Bronchial epithelial cell (primary cell): ENCODE data around the gene TRAIP. TPM values are rescaled to one million over a fixed set of nuclear protein-coding genes. Genes with fewer than 3 reads are reported as not detected.

ENCODE experiments used
- DNase-seq: peaks from one replicate; pipeline ENCODE4 v3.0.0-alpha.2; 2010; ENCODE audit warnings: low read depth
- FAIRE-seq: peaks from 2 replicates; lab custom pipeline; 2011; peaks lifted over from hg19 to GRCh38; lab: Jason Lieb, UNC
- H3K27me3 ChIP-seq: 2 replicates; pipeline ENCODE4 v1.5.1; 2011; ENCODE audit warnings: low read length; ENCODE audit not compliant: control insufficient read depth, insufficient read depth
- H3K36me3 ChIP-seq: 2 replicates; pipeline ENCODE4 v1.5.1; 2011; ENCODE audit warnings: low read length; ENCODE audit not compliant: control insufficient read depth, insufficient read depth
- H3K4me3 ChIP-seq: 2 replicates; pipeline ENCODE4 v1.5.1; 2011; ENCODE audit warnings: mild to moderate bottlenecking, low read depth, low read length, control low read depth
- CTCF ChIP-seq: IDR thresholded peaks from 2 replicates; pipeline ENCODE4 v1.5.1; 2011; ENCODE audit warnings: mild to moderate bottlenecking, moderate library complexity, low read length, control low read depth, inconsistent platforms; ENCODE audit not compliant: insufficient read depth, severe bottlenecking
- total RNA-seq: library from RNA; depleted of rRNA; stranded (reverse); fragments of >200 nt; gene quantifications from 2 replicates; pipeline ENCODE4 v1.2.1, GENCODE V29; 2014

The TRAIP gene
- total RNA-seq, 1 donor from 2014 or later: 0.79 TPM

- Histone ChIP-seq H3K36me3 (peaks cover 25% of the 10 kb centered on the region), H3K4me3 (no peak overlapping the region), H3K27me3 (peaks cover 3% of the 10 kb centered on the region)
- TF ChIP-seq CTCF: no peak
- no peak for DNase-seq
- no peak for FAIRE-seq
Measured at GRCh38 chr3:49886922-49887265, 30.5 kb upstream of the TRAIP start.

- H3K4me3 ChIP-seq: no peak overlapping the region
- no peak for DNase-seq
- H3K27me3 ChIP-seq: peaks cover 3% of the 10 kb centered on the region
- no peak for FAIRE-seq
- no peak for TF ChIP-seq CTCF
- peaks cover 7% of the 10 kb centered on the region for H3K36me3 ChIP-seq
Measured at GRCh38 chr3:49883998-49884397, 27.6 kb upstream of the TRAIP start.

- Histone ChIP-seq H3K27me3 (peaks cover 3% of the 10 kb centered on the region), H3K36me3 (peaks cover 3% of the 10 kb centered on the region), H3K4me3 (no peak overlapping the region)
- TF ChIP-seq CTCF: no peak
- FAIRE-seq (no peak), DNase-seq (no peak)
Measured at GRCh38 chr3:49882166-49882565, 25.8 kb upstream of the TRAIP start.

- H3K4me3 ChIP-seq: no peak overlapping the region
- FAIRE-seq (no peak), DNase-seq (no peak)
- H3K27me3 ChIP-seq: peaks cover 3% of the 10 kb centered on the region
- TF ChIP-seq CTCF: no peak
- no peaks in the 10 kb centered on the region for H3K36me3 ChIP-seq
Measured at GRCh38 chr3:49880581-49881315, 24.4 kb upstream of the TRAIP start.

GRCh38 chr3:49879721-49880120 is 23.4 kb upstream of the TRAIP start:
- Histone ChIP-seq H3K4me3 (no peak overlapping the region), H3K27me3 (peaks cover 3% of the 10 kb centered on the region), H3K36me3 (no peaks in the 10 kb centered on the region)
- TF ChIP-seq CTCF: no peak
- DNase-seq (no peak), FAIRE-seq (no peak)

GRCh38 chr3:49878686-49879085 is 22.3 kb upstream of the TRAIP start:
- FAIRE-seq: no peak
- H3K4me3 ChIP-seq: no peak overlapping the region
- DNase-seq: no peak
- no peaks in the 10 kb centered on the region for H3K36me3 ChIP-seq
- no peak for TF ChIP-seq CTCF
- H3K27me3 ChIP-seq: peaks cover 3% of the 10 kb centered on the region
